ENCODE data around the gene POU4F1.
"Not testable (repeated sequence)": the region's sequence is repeated elsewhere in the genome, so short reads cannot be mapped to it uniquely, and the experiment has no call there.

The POU4F1 gene, protein sequence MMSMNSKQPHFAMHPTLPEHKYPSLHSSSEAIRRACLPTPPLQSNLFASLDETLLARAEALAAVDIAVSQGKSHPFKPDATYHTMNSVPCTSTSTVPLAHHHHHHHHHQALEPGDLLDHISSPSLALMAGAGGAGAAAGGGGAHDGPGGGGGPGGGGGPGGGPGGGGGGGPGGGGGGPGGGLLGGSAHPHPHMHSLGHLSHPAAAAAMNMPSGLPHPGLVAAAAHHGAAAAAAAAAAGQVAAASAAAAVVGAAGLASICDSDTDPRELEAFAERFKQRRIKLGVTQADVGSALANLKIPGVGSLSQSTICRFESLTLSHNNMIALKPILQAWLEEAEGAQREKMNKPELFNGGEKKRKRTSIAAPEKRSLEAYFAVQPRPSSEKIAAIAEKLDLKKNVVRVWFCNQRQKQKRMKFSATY

DNA sequence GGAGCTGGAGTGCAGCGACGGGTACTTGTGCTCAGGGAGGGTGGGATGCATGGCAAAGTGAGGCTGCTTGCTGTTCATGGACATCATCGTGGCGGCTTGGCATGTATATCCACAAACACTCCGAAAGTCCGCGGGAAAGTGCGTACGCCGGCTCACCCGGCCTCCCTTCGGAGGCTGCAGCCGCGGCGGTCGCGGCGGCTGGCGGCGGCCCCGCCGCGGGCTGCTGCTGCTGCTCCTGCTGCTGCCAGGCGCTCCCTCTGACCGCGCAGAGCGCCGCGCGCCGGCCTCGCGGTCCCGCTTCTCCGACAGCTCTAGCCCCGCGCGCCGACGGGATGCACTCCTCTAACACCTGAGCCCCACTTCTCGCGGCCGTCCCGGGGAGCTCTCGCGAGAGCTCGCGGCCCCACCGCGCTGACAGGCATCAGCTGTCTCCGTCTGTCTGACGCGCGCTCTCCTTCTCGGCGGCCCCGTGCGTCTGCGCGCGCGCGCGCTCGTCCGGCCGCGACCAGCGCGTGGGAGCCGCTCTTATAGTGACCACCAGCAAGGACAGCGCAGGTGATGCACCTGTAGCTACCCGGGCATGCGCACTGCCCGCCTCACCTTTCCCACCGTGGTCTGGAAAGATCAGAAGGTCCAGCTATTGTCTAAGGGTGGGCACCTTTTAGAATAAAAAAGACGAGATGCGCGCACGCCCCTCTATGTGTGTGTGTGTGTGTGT lies at the start of gene POU4F1:
TSS of gene POU4F1 (minus strand) at position 313 of the 718 bp plus-strand sequence. CDS start at position 87, 226 bp downstream.
- in situ Hi-C loops (cut with HindIII; ENCODE audit: low sequenced_read_pairs): no loop called here

DNA sequence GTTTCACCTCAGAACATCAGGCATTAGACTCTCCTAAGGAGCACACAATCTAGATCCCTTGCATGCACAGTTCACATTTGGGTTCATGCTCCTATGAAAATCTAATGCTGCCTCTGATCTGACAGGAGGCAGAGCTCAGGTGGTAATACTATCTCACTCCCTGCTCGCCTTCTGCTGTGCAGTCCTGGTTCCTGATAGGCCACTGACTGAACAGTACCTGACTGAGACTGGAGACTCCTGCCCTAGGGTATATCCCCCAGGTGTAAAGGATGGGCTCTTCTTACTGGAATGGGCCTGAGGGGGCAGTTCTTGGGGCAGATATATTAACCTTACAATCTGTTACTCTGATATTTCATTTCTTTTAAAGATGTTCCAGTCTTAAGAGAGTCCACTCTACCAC lies 49.3 kb upstream of the POU4F1 start:
- in situ Hi-C loops (cut with HindIII; ENCODE audit: low sequenced_read_pairs): no loop called here

DNA sequence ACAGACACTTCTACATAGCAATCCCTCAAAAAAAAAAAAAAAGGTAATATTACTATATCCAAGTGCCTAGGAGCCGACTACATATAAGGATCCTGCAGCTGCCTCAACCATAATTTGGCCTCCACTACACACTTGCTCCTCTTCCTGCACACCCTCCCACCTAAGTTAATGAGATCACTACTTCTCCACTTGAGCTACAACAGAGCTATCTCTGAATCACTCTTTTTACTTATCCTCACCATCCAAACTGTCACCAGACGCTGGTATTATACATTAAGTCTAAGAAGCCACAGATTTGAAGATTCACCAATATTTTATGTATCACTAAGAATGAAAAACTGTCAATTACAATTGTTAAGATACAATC lies 47.3 kb upstream of the POU4F1 start:
- in situ Hi-C loops (cut with HindIII; ENCODE audit: low sequenced_read_pairs): no loop called here

DNA sequence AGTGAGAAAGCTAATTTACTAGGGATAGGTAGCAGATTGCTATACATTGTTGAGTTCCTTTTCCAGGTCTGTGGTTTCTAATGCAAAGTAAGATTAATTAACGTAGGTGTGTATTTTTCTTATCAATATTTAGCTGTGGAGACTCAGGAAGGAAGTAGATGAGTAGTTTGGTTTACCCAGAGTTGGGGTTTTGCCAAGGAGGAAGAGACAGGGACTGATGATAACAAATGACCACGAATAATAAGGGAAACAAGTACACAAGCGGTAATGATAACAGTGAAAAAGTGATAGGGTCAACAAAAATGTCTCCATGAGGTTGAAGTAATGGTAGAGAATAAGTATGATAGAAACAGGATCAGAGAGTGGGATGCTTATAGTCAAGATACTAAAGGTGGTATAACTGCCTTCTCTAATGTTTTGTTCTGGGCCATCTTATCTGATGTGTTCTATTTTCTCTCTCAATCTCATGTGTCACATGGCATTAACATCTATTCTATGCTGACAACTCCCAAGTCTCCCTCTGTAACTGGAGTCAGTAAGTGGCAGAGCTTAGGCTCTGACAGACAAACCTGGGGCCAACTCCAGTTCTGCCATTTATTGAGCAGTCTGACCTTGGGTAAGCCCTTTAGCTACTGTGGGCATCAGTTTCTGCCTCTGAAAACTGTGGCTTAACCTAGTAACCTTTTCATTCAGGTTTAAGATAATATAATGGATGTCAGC lies 46.8 kb upstream of the POU4F1 start:
- in situ Hi-C loops (cut with HindIII; ENCODE audit: low sequenced_read_pairs): no loop called here

DNA sequence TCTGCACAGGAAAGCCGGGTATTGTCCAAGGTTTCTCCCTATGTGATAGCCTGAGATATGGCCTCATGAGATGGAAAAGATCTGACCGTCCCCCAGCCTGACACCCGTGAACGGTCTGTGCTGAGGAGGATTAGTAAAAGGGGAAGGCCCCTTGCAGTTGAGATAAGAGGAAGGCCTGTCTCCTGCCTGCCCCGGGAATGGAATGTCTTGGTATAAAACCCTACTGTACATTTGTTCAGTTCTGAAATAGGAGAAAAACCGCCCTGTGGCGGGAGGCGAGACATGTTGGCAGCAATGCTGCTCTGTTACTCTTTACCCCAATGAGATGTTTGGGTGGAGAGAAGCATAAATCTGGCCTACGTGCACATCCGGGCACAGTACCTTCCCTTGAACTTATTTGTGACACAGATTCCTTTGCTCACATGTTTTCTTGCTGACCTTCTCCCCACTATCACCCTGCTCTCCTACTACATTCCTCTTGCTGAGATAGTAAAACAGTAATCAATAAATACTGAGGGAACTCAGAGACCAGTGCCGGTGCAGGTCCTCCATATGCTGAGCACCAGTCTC lies 43.8 kb upstream of the POU4F1 start:
- in situ Hi-C loops (cut with HindIII; ENCODE audit: low sequenced_read_pairs): not testable (repeated sequence)

DNA sequence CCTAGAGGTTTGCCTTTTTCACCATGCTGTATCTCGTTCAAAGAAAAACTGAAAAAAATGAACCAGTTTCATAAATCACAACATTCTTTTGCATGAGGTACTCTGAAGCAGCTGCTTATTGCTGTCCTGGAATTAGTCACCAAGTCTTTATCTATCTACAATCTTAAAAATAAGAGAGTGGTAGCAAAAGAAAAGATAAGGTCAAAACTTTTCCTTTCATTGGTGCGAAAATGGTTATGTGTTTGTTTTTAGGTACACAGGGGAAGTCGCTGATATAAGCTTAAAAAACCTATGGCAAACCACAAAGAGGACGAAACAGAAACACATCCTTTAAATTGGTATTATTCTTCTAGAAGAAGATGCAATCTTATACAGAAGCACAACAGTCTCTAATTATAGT lies 34.9 kb upstream of the POU4F1 start:
- in situ Hi-C loops (cut with HindIII; ENCODE audit: low sequenced_read_pairs): no loop called here

DNA sequence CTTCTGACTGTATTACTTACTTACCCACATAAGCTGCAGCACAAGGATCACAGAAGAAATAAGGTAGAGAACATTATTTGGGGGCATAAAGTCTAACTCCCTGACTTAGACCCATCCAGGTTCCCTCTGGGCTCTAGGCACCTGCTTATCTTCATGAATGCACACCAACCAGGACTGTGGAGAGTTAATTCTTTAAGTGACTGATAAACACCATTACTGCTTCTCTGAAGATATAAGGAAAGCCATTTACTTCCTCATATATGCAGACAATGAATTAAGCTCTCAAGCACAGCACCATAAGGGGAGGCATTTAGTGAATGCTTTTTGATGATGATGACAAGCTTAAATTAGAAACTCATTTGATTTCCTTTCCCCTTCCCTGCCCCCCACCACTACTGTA lies 33.1 kb upstream of the POU4F1 start:
- in situ Hi-C loops (cut with HindIII; ENCODE audit: low sequenced_read_pairs): no loop called here

DNA sequence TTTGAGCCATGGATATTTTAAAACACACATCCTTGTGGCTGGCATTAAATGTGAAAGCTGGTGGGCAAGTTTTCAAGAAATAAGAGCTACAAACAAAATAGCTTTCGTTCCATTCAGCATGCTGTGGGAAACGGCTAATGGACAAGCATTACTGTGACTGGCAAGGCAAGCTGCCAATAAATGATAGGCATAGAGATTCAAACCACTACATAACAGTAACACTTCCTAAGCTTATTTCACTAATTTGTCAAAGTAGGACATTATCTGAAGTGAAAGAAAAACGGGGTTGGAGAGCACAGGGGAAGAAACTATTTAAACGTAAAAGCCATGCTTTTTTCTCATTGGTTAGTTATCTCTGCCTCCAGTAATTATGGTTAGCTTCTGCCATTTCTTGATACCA lies 29.6 kb upstream of the POU4F1 start:
- in situ Hi-C loops (cut with HindIII; ENCODE audit: low sequenced_read_pairs): no loop called here

DNA sequence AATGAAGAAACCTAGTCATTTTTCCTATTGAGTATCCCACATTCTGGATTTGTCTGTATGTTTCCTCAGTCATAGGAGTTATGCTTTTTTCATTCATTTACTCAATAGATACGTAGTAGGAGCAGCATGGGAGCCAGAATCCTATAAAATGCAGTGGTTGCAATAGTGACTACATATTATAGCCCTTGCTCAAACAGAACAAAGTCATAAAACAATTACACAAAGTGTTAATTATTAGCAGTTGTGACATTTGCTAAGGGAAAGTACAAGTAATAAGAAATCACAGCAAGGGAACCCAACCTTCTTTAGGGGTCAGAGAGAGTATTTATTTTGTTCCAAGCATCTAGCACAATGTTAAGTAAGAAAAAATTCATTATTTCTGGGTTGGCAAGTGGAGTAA lies 27.7 kb upstream of the POU4F1 start:
- in situ Hi-C loops (cut with HindIII; ENCODE audit: low sequenced_read_pairs): no loop called here

DNA sequence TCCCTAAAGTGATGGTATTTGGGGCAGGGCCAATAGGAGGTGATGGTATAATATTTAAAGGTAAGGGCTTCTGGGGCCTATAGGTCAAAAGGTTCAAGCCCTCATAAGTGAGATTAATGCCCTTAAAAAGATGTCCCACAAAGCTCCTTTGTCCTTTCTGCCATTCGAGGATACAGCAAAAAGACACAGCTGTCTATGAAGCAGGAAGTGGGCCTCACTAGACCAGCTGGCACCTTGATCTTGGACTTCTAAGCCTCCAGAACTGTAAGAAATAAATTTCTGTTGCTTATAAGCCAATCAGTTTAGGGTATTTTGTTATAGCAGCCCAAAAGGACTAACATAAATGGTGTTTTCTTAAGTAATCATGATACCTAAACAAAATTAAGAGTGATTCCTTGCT lies 27.2 kb upstream of the POU4F1 start:
- in situ Hi-C loops (cut with HindIII; ENCODE audit: low sequenced_read_pairs): no loop called here

DNA sequence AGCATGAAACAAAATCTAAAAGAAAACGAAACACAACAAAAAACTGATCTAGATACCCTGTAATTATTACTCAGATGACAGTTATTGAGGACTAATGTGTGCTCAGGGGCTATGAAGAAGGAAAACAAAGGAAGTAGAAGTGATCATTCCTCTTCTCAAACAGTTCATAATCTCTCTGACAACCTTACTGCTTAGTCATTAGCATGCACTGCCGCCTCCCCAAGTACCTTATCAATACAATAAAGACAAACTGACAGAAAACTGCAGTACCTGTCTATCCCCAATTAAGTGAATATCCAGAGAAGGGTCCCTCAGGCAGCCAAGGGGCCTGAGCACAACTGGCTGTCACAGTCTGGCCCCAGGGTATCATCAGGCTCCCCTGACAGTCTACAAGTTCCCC lies 22.0 kb upstream of the POU4F1 start:
- in situ Hi-C loops (cut with HindIII; ENCODE audit: low sequenced_read_pairs): no loop called here

DNA sequence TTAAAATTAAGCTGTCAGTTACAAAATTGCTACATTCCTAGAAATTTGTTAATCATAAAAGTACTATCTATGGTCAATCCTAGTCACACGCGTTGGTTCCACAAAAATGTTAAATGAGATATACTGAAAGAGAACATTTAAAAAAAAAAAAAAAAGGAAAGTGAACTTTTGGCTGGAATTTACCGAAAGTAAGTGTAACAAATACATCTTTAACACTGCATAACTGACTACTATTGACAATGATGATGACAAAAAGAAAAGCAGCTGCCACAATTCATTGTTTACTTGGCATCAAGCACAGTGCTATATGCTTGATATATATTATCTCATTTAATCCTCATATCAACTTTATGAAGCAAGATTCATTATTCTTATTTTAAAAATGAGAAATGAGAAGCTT lies 19.8 kb upstream of the POU4F1 start:
- in situ Hi-C loops (cut with HindIII; ENCODE audit: low sequenced_read_pairs): no loop called here

DNA sequence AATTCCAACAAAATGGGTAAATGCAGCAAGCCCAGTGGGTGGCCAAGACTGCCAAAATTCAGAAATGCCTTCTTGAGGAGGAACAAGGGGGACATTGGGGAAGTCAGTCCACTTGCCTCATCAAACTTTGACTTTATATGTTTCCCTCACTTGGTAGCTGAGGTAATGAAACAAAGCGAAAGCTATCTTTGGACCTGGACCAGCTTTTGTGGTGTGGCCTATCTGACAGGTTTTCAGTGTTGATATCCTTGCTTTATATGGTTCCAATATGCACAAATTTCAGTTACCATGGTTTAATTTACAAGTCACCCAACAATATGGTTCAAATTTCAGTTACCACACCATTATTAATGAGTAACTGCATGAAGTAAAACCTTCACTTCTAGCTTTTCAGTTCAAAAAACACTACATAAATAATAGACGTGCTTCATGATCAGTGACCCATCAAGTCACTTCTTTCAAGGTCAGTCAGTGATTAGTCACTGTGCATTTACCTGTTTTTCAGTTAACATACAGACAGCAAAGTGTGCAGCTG lies 17.7 kb upstream of the POU4F1 start:
- in situ Hi-C loops (cut with HindIII; ENCODE audit: low sequenced_read_pairs): no loop called here

DNA sequence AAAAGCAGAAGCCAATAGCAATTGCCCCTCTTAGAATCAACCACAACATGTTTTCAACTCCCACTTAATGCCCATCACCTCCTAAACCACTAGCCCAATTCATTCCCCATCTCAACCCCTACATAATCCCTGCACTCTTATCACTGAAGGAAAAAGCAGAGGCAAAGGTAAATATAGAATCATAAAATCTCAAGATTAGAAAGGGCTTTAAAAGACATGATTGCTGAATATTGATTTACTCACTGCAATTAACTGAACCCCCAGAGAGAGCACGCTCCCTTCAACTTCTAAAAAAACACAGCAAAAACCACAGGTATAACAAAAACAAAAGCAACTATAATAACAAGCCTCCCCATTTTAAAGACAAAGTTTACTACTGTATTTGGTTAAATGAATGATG lies 15.1 kb upstream of the POU4F1 start:
- in situ Hi-C loops (cut with HindIII; ENCODE audit: low sequenced_read_pairs): no loop called here

DNA sequence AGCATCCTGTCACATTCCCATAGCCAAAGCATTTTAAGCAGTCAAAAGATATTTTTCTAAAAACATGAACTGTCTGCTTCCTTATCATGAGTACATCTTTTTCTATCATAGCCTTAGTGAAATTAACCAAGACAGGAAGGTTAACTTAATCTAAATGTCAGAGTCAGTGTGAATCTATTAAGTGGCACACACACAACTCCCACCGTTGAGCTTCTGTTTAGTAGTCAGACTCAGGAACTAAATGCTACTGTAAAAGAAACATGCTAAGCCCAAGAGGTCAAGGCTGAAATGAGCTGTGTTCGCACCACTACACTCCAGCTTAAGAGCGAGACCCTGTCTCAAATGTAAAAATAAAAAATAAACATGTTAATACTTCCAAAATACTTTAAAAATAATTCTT lies 7.7 kb upstream of the POU4F1 start:
- in situ Hi-C loops (cut with HindIII; ENCODE audit: low sequenced_read_pairs): no loop called here

DNA sequence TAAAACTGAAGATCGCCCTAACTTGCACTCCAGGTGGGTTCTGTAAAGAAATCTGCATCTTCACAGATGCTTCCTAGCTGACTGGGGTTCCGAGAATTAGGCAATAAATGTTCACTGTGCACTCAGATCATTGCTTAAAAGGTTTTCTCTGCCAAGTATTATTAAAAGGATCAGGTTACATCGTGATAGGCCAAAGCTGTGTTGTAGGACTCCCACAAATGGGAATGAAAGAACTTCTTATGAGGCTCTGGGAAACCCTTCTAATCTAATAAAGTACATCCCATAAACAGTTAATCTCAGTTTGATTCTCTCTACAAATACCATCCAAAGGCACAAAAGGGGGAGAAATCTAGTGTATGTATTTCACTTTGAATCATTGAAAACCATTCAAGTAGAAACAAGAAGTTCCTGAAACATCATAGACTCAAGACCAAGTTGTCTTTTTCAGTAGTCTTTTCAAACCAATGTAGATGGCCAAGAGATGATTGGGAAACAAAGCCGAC lies 7.1 kb upstream of the POU4F1 start:
- in situ Hi-C loops (cut with HindIII; ENCODE audit: low sequenced_read_pairs): no loop called here

DNA sequence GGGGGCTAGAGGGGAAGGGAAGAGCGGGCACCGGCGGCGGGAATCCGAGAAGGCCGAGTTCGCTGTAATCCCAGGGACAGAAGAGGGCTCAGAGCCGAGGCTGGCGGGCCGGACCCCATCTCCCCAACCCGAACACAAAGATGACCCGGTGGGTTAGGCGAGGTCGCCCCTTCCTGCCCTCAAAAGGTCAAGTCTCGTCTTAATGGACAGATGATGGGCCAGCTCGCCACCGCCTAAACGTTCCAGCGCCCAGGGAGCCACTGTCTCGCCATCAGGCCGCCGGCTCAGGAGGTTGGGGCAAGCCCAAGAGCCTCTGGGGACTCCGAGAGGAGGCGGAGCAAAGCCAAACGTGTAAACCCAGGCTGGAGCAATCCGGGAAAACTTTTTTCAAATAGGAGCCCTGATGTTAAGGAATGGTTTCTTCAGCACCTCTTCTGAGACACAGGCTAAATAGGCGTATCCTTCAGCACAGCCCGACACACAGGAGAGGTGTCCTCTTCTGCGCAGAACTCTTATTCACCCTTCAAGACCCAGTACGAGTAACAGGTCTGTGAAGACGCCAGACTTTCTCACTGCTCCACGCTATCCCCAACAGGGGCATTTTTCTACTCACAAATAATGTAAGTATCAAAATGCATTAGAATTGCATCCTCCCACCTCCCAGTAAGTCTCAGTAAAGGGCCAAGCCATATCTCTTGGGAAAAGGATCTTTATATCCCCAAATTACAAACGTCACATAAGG lies 6.3 kb upstream of the POU4F1 start:
- in situ Hi-C loops (cut with HindIII; ENCODE audit: low sequenced_read_pairs): no loop called here

DNA sequence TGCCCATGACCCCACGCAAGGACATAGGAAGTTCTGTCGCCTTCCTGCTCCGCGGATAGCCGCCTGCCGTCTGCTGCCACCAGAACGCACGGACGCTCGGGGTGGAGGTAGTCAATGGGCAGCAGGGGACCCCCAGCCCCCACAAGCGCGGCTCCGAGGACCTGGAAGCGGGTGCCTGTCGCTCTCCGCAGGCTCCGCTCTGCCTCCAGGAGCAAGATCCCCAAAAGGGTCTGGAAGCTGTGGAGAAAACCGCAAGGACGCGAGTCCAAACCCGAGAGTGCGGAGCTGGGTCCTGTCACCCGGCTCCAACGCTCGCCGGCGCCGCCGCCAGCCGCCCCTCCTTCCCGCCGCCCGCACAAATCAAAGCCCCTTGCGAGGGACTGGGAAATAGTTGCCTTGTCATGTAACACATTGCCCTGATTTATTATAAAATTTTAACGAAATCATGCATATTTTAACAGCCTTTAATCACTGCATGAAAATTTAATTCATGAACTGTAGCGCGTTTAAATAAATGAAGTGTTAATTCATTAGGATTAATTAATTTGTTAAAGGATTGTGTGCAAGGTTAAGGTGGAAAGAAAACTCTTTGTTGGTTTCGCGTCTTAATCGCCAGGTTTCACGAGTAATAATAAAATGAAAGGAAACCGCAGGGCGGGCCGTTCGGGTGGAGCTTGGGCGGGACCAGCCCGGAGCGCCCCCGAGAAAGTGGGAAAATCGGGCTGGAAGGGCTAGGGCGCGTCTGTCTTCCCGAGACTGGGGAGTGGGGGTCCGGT lies 5.5 kb upstream of the POU4F1 start:
- in situ Hi-C loops (cut with HindIII; ENCODE audit: low sequenced_read_pairs): no loop called here

DNA sequence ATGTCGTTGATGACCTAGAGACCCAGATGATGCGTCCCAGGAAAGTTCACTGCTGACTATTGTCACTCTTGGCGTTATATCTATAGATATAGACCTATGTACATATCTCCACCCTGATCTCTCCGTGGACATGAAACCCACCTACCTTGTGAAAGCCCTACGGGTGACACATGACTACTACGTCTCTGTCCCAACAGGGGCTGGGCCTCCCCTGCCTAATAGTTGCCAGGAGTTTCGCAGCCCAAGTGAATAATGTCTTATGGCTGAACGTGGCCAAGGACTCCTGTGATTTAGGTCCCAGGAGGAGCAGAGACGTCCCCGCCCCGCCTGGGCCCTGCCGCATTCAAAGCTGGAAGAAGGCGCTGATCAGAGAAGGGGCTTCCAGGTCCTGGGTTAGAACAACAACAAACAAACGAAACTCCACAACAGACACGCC lies 4.9 kb upstream of the POU4F1 start:
- in situ Hi-C loops (cut with HindIII; ENCODE audit: low sequenced_read_pairs): no loop called here
